SK-N-SH (cell line): Measurements from ENCODE around the gene NUBP1. TPM values are rescaled to one million over a fixed set of nuclear protein-coding genes. Genes with fewer than 3 reads are reported as not detected.

Source experiments
- CTCF ChIA-PET: fragments of 300-600, 350-600 bp; formaldehyde crosslinking; extraction: SDS; loops from one replicate; lab custom pipeline; 2021; lab: Yijun Ruan, JAX
- POLR2A ChIA-PET: fragments of 350-600 bp; sonication (Branson Sonifier 250); formaldehyde crosslinking; extraction: SDS; loops from one replicate; lab custom pipeline; 2020; ENCODE audit warnings: antibody characterized with exemption, inconsistent platforms; lab: Yijun Ruan, JAX
- DNase-seq: peaks from one replicate; pipeline ENCODE4 v3.0.0; 2012
- H2AFZ ChIP-seq: fragments of 200-600 bp; sonication (generic); 2 replicates; pipeline ENCODE4 v1.8.1; 2016; ENCODE audit warnings: antibody characterized with exemption, mild to moderate bottlenecking, low read depth
- H3F3A ChIP-seq: fragments of 200-600 bp; sonication (generic); replicated peaks from 2 replicates; pipeline ENCODE3; 2016; ENCODE audit warnings: antibody characterized with exemption, mild to moderate bottlenecking; ENCODE audit not compliant: insufficient read depth
- H3K27ac ChIP-seq, 2 experiments: fragments of 200-500 bp in 1 of 2; fragments of 200-600 bp in 1 of 2; sonication (Bioruptor generic) in 1 of 2; sonication (generic), shearing (Covaris generic) in 1 of 2; 2 replicates each; pipeline versions ENCODE4 v1.5.1 to v1.6.1; 2014 to 2016; ENCODE audit warnings: low read depth in 2 of 2, inconsistent platforms in 1 of 2, low read length in 1 of 2, mild to moderate bottlenecking in 1 of 2, mixed read lengths in 1 of 2
- H3K27me3 ChIP-seq: fragments of 200-600 bp; sonication (generic), shearing (Covaris generic); 2 replicates; pipeline ENCODE4 v1.6.1; 2016; ENCODE audit warnings: mixed run types; ENCODE audit not compliant: insufficient read depth
- H3K36me3 ChIP-seq, 2 experiments: fragments of 200-500 bp in 1 of 2; fragments of 200-600 bp in 1 of 2; sonication (Bioruptor generic) in 1 of 2; sonication (generic) in 1 of 2; replicated peaks in 1 of 2; 2 replicates each; pipeline versions ENCODE3 to v1.5.1; 2014 to 2016; ENCODE audit warnings: low read length in 1 of 2, mild to moderate bottlenecking in 1 of 2; ENCODE audit not compliant: insufficient read depth in 2 of 2, control insufficient read depth in 1 of 2
- H3K4me1 ChIP-seq, 2 experiments: fragments of 200-500 bp in 1 of 2; fragments of 200-600 bp in 1 of 2; sonication (Bioruptor generic) in 1 of 2; sonication (generic), shearing (Covaris generic) in 1 of 2; 2 replicates each; pipeline versions ENCODE4 v1.5.1 to v1.6.1; 2014 to 2016; ENCODE audit warnings: low read depth in 1 of 2, low read length in 1 of 2, mixed run types in 1 of 2; ENCODE audit not compliant: insufficient read depth in 2 of 2, control insufficient read depth in 1 of 2
- H3K4me2 ChIP-seq: fragments of 200-600 bp; sonication (generic), shearing (Covaris generic); 2 replicates; pipeline ENCODE4 v1.6.1; 2017; ENCODE audit warnings: mixed run types
- H3K4me3 ChIP-seq, 2 experiments: fragments of 200-500 bp in 1 of 2; fragments of 200-600 bp in 1 of 2; sonication (Bioruptor generic) in 1 of 2; sonication (generic), shearing (Covaris generic) in 1 of 2; 2 replicates each; pipeline versions ENCODE4 v1.5.1 to v1.8.1; 2014 to 2016; ENCODE audit warnings: low read depth in 2 of 2, inconsistent platforms in 1 of 2, low read length in 1 of 2, mild to moderate bottlenecking in 1 of 2, mixed read lengths in 1 of 2, moderate library complexity in 1 of 2
- H3K79me2 ChIP-seq: fragments of 200-600 bp; sonication (generic); 2 replicates; pipeline ENCODE4 v1.8.1; 2017; ENCODE audit warnings: mild to moderate bottlenecking; ENCODE audit not compliant: insufficient read depth
- H3K9ac ChIP-seq: fragments of 200-600 bp; sonication (generic); 2 replicates; pipeline ENCODE4 v1.6.1; 2017; ENCODE audit warnings: mixed run types
- H3K9me2 ChIP-seq: fragments of 200-600 bp; sonication (generic); 2 replicates; pipeline ENCODE4 v1.6.1; 2017; ENCODE audit warnings: mixed run types
- H3K9me3 ChIP-seq: fragments of 200-600 bp; sonication (generic); 2 replicates; pipeline ENCODE4 v1.6.1; 2017; ENCODE audit warnings: mixed run types, mild to moderate bottlenecking, moderate library complexity
- H4K20me1 ChIP-seq: fragments of 200-600 bp; sonication (generic); 2 replicates; pipeline ENCODE4 v1.6.1; 2017; ENCODE audit warnings: mild to moderate bottlenecking, mixed run types; ENCODE audit not compliant: insufficient read depth
- ELF1 ChIP-seq: IDR thresholded peaks from 2 replicates; pipeline ENCODE4 v1.4.0; 2012
- EP300 ChIP-seq, 2 experiments: IDR thresholded peaks; 2 replicates each; pipeline versions ENCODE4 v1.4.0 to v1.6.1; 2012; ENCODE audit warnings: borderline replicate concordance in 1 of 2, low read depth in 1 of 2, low read length in 1 of 2
- EZH2phosphoT487 ChIP-seq: fragments of 200-600 bp; sonication (generic); IDR thresholded peaks from 2 replicates; pipeline ENCODE4 v1.6.1; 2017; ENCODE audit warnings: low read depth, mixed run types, mild to moderate bottlenecking, antibody characterized with exemption, moderate library complexity, borderline replicate concordance
- FOXM1 ChIP-seq: IDR thresholded peaks from 2 replicates; pipeline ENCODE4 v1.4.0; 2012; ENCODE audit warnings: low read depth, mild to moderate bottlenecking
- GATA2 ChIP-seq: sonication (generic); formaldehyde crosslinking; IDR thresholded peaks from 2 replicates; pipeline ENCODE4 v1.5.0; 2020; ENCODE audit warnings: mild to moderate bottlenecking, missing genetic modification reagents
- MEF2A ChIP-seq: IDR thresholded peaks from 2 replicates; pipeline ENCODE4 v1.4.0; 2012; ENCODE audit warnings: low read depth, borderline replicate concordance
- MXI1 ChIP-seq: IDR thresholded peaks from 2 replicates; pipeline ENCODE4 v1.6.1; 2012; ENCODE audit warnings: mild to moderate bottlenecking, low read depth, low read length, improper control_type of control experiment
- NFIC ChIP-seq: IDR thresholded peaks from 2 replicates; pipeline ENCODE4 v1.4.0; 2012; ENCODE audit warnings: borderline replicate concordance
- POLR2AphosphoS5 ChIP-seq: IDR thresholded peaks from 2 replicates; pipeline ENCODE4 v1.6.1; 2012; ENCODE audit warnings: low read depth, low read length
- RFX5 ChIP-seq: IDR thresholded peaks from 2 replicates; pipeline ENCODE4 v1.6.1; 2012; ENCODE audit warnings: mild to moderate bottlenecking, improper control_type of control experiment, low read length
- SMC3 ChIP-seq: IDR thresholded peaks from 2 replicates; pipeline ENCODE4 v1.6.1; 2012; ENCODE audit warnings: low read depth, low read length, improper control_type of control experiment
- YY1 ChIP-seq: IDR thresholded peaks from 2 replicates; pipeline ENCODE4 v1.4.0; 2012; ENCODE audit warnings: low read depth, mild to moderate bottlenecking
- WGBS: methylation state at CpG from one replicate; pipeline ENCODE4 v1.1.6; 2017; ENCODE audit warnings: low lambda C conversion rate; 5-methylcytosine and 5-hydroxymethylcytosine counted together
- polyA plus RNA-seq, 3 experiments: library from polyadenylated mRNA; depleted of rRNA; stranded (reverse); fragments of >200 nt; gene quantifications; 2 replicates each; pipeline ENCODE4 v1.2.3, GENCODE V29; 2012
- TF ChIP-seq, protein P1 (sequence below): IDR thresholded peaks from 2 replicates; pipeline ENCODE4 v1.4.0; 2012; ENCODE audit warnings: low read depth, borderline replicate concordance
- TF ChIP-seq, protein P2 (sequence below): IDR thresholded peaks from 2 replicates; pipeline ENCODE4 v1.4.0; 2012; ENCODE audit warnings: low read depth, borderline replicate concordance
- TF ChIP-seq, protein P3 (sequence below): fragments of 200-600 bp; sonication (generic); IDR thresholded peaks from 2 replicates; pipeline ENCODE4 v1.6.1; 2017; ENCODE audit warnings: antibody characterized with exemption, mild to moderate bottlenecking, moderate library complexity
- TF ChIP-seq, protein P4 (sequence below): fragments of 150-350 bp; IDR thresholded peaks from 2 replicates; pipeline ENCODE4 v1.6.1; 2016; ENCODE audit warnings: mild to moderate bottlenecking, low read depth, low read length
- TF ChIP-seq, protein P5 (sequence below): IDR thresholded peaks from 2 replicates; pipeline ENCODE4 v1.4.0; 2012; ENCODE audit warnings: low read depth
- TF ChIP-seq, protein P6 (sequence below): IDR thresholded peaks from 2 replicates; pipeline ENCODE4 v1.6.1; 2012; ENCODE audit warnings: mild to moderate bottlenecking, low read depth, low read length, moderate library complexity

The NUBP1 gene
- polyA plus RNA-seq, 1 of the 3 experiments (the other 2 are of a cell fraction): 49.8 TPM

DNA sequence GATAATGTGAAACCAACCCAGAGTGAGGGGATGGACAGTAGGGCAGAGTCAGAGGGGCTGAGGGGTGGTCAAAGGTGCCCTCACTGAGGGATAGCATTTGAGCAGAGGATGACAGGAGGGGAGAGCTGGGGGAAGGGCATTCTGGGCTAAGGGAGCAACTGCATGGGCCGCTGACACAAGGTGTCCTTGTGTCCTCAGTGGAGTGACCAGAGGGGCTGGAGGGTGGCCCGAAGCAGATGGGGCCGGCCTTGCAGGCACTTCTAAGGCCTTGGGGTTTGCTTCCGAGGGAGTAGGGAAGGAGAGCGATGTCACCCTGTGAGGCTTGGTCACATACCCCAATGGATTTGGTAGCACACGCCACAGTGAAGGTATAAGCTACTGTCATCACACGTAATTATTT is 10.0 kb downstream of the NUBP1 start:
- DNase-seq: no peak
- TF ChIP-seq, protein P1, sequence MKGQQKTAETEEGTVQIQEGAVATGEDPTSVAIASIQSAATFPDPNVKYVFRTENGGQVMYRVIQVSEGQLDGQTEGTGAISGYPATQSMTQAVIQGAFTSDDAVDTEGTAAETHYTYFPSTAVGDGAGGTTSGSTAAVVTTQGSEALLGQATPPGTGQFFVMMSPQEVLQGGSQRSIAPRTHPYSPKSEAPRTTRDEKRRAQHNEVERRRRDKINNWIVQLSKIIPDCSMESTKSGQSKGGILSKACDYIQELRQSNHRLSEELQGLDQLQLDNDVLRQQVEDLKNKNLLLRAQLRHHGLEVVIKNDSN: no peak
- TF ChIP-seq, protein P2, sequence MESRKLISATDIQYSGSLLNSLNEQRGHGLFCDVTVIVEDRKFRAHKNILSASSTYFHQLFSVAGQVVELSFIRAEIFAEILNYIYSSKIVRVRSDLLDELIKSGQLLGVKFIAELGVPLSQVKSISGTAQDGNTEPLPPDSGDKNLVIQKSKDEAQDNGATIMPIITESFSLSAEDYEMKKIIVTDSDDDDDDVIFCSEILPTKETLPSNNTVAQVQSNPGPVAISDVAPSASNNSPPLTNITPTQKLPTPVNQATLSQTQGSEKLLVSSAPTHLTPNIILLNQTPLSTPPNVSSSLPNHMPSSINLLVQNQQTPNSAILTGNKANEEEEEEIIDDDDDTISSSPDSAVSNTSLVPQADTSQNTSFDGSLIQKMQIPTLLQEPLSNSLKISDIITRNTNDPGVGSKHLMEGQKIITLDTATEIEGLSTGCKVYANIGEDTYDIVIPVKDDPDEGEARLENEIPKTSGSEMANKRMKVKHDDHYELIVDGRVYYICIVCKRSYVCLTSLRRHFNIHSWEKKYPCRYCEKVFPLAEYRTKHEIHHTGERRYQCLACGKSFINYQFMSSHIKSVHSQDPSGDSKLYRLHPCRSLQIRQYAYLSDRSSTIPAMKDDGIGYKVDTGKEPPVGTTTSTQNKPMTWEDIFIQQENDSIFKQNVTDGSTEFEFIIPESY: no peak
- no peak for TF ChIP-seq FOXM1
- no peak for TF ChIP-seq SMC3
- TF ChIP-seq, protein P3, sequence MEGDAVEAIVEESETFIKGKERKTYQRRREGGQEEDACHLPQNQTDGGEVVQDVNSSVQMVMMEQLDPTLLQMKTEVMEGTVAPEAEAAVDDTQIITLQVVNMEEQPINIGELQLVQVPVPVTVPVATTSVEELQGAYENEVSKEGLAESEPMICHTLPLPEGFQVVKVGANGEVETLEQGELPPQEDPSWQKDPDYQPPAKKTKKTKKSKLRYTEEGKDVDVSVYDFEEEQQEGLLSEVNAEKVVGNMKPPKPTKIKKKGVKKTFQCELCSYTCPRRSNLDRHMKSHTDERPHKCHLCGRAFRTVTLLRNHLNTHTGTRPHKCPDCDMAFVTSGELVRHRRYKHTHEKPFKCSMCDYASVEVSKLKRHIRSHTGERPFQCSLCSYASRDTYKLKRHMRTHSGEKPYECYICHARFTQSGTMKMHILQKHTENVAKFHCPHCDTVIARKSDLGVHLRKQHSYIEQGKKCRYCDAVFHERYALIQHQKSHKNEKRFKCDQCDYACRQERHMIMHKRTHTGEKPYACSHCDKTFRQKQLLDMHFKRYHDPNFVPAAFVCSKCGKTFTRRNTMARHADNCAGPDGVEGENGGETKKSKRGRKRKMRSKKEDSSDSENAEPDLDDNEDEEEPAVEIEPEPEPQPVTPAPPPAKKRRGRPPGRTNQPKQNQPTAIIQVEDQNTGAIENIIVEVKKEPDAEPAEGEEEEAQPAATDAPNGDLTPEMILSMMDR: no peak
- no peak for TF ChIP-seq MXI1
- TF ChIP-seq POLR2AphosphoS5: no peak
- TF ChIP-seq EZH2phosphoT487: no peak
- no peak for TF ChIP-seq ELF1
- no peak for TF ChIP-seq EP300 (IDR thresholded peaks at IDR 0.05; ENCODE audit: borderline replicate concordance in 1 of 2, low read depth in 1 of 2, low read length in 1 of 2)
- TF ChIP-seq, protein P4, sequence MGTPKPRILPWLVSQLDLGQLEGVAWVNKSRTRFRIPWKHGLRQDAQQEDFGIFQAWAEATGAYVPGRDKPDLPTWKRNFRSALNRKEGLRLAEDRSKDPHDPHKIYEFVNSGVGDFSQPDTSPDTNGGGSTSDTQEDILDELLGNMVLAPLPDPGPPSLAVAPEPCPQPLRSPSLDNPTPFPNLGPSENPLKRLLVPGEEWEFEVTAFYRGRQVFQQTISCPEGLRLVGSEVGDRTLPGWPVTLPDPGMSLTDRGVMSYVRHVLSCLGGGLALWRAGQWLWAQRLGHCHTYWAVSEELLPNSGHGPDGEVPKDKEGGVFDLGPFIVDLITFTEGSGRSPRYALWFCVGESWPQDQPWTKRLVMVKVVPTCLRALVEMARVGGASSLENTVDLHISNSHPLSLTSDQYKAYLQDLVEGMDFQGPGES: no peak
- TF ChIP-seq NFIC: no peak
- TF ChIP-seq GATA2 (CRISPR knock-in tag): no peak
- no peak for TF ChIP-seq YY1
- no peak for TF ChIP-seq MEF2A
- TF ChIP-seq, protein P5, sequence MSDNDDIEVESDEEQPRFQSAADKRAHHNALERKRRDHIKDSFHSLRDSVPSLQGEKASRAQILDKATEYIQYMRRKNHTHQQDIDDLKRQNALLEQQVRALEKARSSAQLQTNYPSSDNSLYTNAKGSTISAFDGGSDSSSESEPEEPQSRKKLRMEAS: no peak
- no peak for TF ChIP-seq RFX5
- TF ChIP-seq, protein P6, sequence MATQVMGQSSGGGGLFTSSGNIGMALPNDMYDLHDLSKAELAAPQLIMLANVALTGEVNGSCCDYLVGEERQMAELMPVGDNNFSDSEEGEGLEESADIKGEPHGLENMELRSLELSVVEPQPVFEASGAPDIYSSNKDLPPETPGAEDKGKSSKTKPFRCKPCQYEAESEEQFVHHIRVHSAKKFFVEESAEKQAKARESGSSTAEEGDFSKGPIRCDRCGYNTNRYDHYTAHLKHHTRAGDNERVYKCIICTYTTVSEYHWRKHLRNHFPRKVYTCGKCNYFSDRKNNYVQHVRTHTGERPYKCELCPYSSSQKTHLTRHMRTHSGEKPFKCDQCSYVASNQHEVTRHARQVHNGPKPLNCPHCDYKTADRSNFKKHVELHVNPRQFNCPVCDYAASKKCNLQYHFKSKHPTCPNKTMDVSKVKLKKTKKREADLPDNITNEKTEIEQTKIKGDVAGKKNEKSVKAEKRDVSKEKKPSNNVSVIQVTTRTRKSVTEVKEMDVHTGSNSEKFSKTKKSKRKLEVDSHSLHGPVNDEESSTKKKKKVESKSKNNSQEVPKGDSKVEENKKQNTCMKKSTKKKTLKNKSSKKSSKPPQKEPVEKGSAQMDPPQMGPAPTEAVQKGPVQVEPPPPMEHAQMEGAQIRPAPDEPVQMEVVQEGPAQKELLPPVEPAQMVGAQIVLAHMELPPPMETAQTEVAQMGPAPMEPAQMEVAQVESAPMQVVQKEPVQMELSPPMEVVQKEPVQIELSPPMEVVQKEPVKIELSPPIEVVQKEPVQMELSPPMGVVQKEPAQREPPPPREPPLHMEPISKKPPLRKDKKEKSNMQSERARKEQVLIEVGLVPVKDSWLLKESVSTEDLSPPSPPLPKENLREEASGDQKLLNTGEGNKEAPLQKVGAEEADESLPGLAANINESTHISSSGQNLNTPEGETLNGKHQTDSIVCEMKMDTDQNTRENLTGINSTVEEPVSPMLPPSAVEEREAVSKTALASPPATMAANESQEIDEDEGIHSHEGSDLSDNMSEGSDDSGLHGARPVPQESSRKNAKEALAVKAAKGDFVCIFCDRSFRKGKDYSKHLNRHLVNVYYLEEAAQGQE: no peak
- TF ChIP-seq, all 33 proteins: peak for 0
- H3K79me2 ChIP-seq: no peaks in the 10 kb centered on the region
- POLR2A ChIA-PET: no interaction called here
- WGBS: 97% methylated on average over 7 of the region's 7 CpGs
- CTCF ChIA-PET: interaction anchor here (4.8 kb wide), 1 partner anchor 164 kb away, joined by 29 read pairs; no protein-coding TSS in a partner anchor
- H3K9me2 ChIP-seq: no peaks in the 10 kb centered on the region
- no peaks in the 10 kb centered on the region for H3K9me3 ChIP-seq
- H3K36me3 ChIP-seq: peaks cover 12 to 18% of the 10 kb centered on the region in 2 experiments
- no peak overlapping the region for H3K27ac ChIP-seq
- H2AFZ ChIP-seq: no peak overlapping the region
- no peak overlapping the region for H3K4me2 ChIP-seq
- no peaks in the 10 kb centered on the region for H4K20me1 ChIP-seq
- peaks cover 20 to 23% of the 10 kb centered on the region in 2 experiments; a peak in 2 of 4 replicates for H3K4me1 ChIP-seq
- peaks cover 20% of the 10 kb centered on the region for H3F3A ChIP-seq
- H3K9ac ChIP-seq: no peak overlapping the region
- H3K27me3 ChIP-seq: no peaks in the 10 kb centered on the region
- H3K4me3 ChIP-seq: no peak overlapping the region
